Activated CD8-positive, alpha-beta memory T cell treated with anti-CD3 and anti-CD28 coated beads for 4 hours (primary cell): ENCODE data around the gene FAM25G.
"Not testable (repeated sequence)": the region's sequence is repeated elsewhere in the genome, so short reads cannot be mapped to it uniquely, and the experiment has no call there.

ENCODE experiments used
- DNase-seq, 2 donors: peaks; one replicate each; pipeline ENCODE4 v3.0.0-alpha.2; 2020; ENCODE audit warnings: low read depth in 2 of 2

FAM25G gene

GRCh38 chr10:47491600-47491999 lies at the start of gene FAM25G:
Gene FAM25G, minus strand, starts transcription at chr10:47491700. Its CDS starts 26 bp downstream, at chr10:47491674.
- not testable (repeated sequence) for DNase-seq

- not testable (repeated sequence) for DNase-seq
Observed at GRCh38 chr10:47536430-47536829, 44.9 kb upstream of the FAM25G start.

DNA sequence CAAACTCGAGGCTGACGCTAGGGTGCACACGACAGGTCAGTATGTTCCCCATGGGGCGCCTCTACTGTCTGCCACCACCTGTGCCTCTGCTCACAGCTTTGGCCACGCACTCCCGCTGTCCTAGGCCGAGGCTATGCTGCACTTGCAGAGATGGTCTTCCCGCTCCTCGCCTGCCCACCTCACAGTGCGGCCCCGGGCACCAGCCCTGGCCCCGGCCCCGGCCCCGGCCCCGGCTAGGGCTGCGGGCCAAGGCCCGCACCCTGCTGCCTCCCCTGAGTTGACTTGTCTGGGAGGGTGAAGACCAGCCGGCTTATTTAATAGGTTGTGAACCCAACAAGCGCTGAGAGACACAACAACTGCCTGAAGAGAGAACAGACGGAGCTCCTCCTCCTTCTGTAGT lies 32.0 kb upstream of the FAM25G start, which contains the start of gene AGAP9:
Gene AGAP9 (minus strand): TSS at position 164 of the 400 bp plus-strand sequence. CDS start 112 bp downstream, at position 52.
- not testable (repeated sequence) for DNase-seq

DNA sequence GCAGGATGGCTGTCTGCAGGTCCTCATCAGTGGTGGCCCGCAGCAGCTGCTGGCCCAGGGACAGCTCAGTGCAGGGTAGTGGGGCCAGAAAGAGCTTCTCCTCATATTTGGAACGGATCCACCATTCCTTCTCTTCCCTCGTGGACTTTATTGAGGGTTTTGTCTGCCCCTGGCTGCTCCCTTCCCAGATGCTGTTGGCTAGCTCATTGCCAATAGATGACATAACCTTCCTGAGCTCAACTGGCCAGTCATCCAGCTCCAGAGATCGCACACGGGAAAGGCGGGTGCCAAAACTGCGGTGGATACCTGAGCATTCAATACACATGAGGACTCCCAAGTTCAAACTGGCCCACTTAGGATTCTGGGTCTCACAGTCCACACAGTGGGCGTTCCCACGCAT lies 10.8 kb upstream of the FAM25G start:
- DNase-seq = not testable (repeated sequence)

DNA sequence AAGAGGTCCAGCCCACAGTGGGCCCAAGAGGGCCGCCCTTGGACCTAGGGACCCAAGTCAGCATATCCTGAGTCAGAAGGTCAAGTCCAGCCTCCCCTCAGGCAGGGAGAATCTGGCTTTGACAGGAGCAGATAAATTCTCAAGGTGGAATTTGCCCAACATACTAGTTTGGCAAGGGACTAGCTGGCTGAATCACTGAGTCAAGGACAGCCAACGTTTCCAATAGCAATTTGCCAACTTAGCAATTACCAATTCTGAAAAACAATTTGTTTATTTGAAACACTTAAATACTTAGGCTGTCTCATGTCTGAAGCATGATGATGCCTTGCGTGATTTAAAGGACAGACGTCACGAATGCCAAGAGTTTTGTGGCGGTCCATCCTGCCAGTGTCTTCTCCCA lies 2.7 kb upstream of the FAM25G start:
- DNase-seq = not testable (repeated sequence)

DNA sequence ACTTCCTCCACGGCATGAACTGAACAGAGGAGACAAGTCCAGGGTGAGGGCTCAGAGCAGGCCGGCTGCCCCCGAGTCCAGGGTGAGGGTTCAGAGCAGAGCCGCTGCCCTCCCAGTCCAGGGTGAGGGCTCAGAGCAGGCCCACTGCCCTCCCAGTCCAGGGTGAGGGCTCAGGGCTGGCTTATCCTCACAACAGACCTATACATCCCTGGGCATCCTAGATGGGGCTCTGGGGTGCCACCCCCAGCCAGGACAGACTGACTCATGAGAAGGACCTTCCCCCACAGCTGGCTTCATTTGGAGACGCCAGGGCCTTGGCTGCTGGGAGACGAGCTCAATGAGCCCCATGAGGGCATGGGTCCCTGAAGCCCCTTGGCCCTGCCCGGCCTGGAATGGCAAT lies 1.9 kb downstream of the FAM25G start:
- not testable (repeated sequence) for DNase-seq

GRCh38 chr10:47485943-47486342 lies 5.6 kb downstream of the FAM25G start:
- DNase-seq = not testable (repeated sequence)

DNA sequence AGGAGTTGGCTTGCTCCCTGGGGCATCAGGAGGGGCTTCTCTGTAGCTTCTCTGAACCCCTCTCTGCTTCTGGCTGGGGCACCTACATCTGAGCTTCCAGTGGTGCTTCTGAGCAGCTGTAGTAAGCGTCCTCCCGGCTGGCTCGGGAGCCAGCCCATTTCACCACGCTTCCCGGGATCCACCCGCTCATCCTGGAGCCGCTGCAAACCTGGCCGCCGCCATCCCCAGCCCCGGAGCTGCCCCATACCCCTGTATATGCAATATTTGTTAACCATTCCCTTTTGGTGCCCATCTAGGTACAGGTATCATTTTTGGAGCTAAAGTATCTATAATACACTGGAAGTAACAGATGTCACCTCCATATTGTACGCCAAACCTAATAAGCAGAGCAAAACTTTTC lies 6.7 kb downstream of the FAM25G start:
- DNase-seq = not testable (repeated sequence)

DNA sequence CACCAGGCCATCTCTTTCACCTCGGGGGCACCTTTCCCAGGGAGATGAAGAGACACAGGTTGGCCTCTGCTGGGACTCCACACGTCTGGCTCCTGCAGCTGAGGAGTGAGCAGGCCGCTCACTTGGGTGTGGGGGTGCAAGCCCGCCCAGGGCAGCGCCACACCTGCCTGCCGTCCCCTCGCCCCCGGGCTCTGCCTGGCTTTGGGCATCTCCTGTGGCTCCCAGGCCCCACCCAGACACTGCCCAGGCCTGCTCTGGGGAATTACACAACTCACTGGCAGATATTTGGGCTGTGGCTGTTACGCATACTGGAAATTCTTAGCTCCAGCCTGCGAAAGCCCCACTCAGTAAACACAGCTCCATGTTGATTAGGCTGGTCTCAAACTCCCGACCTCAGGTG lies 7.6 kb downstream of the FAM25G start, which contains the start of gene ANXA8:
Gene ANXA8 (minus strand): TSS at position 193 of the 400 bp plus-strand sequence. CDS start 182 bp downstream, at position 11.
- DNase-seq = not testable (repeated sequence)

DNA sequence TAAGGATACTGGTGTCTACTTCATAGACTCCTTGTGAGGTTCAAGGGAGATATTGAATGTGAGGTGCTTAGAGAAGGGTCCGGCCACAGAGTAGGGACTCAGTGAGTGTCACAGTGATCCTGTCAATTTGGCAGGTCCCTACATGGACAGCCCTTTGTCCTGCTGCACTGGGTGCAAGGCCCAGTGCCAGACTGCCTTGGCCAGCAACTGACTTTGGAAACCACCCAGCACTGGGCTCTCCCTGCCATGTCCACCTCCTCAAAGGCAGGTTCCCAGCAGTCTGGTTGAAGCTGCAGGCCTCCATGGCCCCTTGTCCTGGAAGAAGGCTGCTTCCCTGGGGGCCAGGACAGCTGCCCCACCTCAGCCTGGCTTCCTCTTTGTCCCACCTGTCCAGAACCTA lies 9.1 kb downstream of the FAM25G start:
- DNase-seq = not testable (repeated sequence)

DNA sequence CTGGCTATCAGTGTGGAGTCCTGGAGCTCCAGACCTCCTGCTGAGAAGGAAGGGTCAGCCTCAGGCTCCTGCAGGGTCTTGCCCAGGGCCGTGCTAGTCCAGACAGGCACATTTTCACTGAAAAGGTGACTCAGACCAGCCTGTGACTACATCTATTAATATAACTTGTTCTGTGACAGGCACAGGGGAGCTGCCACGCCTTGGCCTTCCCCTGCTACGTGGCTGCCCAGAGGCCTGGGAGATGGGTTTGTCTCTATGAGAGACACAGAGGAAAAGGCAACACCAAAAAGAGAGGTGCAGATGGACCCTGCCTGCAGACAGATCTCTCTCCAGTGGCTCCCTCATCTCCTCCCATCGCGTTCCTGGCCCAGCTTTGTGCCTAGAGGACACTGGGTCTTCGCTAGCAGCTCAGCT lies 9.7 kb downstream of the FAM25G start:
- DNase-seq = not testable (repeated sequence)

DNA sequence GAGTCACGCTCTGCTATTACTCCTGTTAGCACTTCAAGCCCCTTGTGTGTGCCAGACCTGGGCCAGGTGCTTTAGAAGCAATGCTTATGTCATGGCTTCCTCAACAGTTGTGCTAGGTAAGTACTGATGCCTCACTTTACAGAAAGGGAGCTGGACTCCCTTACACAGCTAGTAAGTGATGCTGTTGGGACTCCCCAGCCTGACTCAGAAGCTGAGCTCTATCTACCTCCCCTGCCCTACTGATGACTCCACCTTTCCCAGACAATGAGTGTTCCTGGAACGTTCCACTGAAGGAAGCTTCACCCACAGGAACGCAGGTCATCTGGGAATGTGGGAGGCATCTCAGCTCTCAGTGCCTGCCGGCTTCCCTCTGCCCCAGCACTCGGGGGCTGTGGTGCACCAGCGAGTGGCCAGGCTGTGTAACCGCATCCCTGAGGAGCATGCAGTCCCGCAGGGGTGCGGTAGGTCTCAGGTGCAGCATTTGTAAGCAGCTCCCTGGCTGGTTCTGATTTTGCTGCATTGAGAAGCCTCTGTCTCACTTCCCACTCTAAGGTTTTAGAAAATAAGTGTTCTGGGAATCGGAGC lies 10.2 kb downstream of the FAM25G start:
- DNase-seq = not testable (repeated sequence)

DNA sequence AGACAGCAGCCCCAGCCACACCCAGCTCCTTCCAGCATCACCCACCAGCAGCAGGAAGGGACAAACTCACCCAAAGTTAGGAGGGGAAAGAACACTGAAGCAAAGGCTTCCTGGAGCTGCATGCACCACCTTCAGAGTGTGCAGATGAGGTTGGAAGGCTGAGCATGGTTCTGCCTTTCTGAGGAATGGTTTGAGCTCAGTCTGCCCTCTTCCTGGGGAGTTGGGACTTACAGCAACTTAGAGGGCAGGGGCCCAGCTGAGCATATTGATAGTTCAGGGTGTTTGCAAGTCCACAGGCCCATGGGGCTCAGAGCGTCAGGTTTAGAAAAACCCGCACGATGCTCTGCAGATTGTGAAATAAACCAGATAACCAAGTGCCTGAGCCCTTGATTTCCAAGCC lies 11.4 kb downstream of the FAM25G start:
- DNase-seq = not testable (repeated sequence)

- not testable (repeated sequence) for DNase-seq
Observed at GRCh38 chr10:47478114-47478513, 13.4 kb downstream of the FAM25G start.

DNA sequence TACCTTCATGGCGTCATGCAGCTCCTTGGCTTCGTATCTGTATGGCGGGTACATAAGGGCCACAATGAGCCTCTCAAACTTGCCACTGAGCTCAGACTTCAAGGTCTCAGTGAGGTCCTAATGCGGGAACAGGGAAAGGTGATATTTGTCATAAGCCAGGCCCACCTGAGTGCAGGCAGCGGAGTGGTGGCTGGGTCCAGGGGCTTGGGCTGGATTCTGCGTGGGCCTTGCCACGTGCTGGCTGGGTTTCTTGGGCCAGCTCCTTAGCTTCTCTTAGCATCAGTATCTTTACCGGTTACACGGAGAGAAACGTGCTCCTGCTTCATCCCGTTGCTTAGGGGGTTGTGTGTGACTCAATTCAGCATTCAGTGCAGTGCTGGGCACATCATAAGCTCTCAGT lies 14.4 kb downstream of the FAM25G start:
- DNase-seq = not testable (repeated sequence)

DNA sequence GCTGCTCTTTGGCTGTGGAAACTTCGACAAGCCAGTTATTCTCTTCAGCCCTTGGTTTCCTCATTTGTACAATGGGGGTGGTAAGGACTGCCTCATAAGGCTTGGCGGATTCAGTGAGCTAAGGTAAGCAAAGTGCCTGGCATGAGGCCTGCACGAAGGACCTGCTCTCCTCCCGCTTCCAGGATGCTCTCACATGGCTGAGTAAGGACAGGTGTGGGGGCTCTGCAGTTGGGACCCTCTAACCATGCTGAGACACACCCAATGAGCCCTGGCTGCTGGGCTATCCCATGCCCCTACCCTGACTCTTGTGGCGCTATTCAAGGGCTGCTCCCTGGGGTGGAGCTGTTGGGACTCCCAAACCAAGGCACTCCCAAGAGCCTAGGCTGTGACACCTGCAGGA lies 16.4 kb downstream of the FAM25G start:
- DNase-seq = not testable (repeated sequence)

GRCh38 chr10:47473516-47473915 lies 18.0 kb downstream of the FAM25G start:
- DNase-seq = not testable (repeated sequence)

DNA sequence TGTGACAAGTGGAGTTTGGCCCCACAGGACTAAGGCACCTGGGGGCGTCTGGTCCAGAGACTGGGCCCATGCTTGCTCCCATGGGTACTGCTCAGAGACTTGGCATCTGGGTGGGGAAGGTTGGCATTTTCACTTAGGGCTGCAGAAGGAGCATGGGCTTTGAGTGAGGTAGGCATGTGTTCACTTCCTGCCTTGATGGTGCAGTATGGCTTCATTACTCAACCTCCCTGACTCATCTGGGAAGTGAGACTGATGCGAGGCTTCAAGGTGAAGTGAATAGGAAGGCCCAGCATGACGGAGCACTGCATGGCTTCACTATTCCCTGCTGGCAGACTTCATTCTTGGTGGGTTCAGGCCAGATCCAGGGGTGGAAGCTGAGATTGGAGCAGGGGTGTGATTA lies 18.9 kb downstream of the FAM25G start:
- DNase-seq = not testable (repeated sequence)

DNA sequence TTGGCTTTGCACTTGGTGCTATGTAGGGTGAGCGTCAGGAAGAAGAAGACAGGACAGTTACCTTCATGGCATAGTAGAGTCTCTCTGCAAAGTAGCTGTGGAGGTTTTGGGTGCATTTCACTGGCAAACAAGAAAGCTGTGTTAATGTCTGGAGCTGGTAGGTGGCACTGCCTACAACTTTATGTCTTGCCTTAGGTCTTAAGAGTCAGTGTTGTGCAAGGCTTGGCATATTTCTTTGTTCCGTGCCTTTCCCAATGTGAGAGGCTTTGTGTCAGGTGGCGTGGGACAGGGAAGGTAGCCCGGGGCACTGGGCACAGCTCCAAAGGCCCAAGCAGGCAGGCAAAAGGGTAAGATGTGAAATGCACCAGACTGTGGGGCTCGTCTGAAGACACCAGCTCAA lies 19.4 kb downstream of the FAM25G start:
- DNase-seq = not testable (repeated sequence)

- DNase-seq = not testable (repeated sequence)
Observed at GRCh38 chr10:47468731-47469528, 22.6 kb downstream of the FAM25G start.

GRCh38 chr10:47467957-47468356 lies 23.5 kb downstream of the FAM25G start:
- DNase-seq = not testable (repeated sequence)

GRCh38 chr10:47467458-47467857 lies 24.0 kb downstream of the FAM25G start:
- not testable (repeated sequence) for DNase-seq
